HFFc6 (cell line): Measurements from ENCODE around the gene SETD1B. TPM values are rescaled to one million over a fixed set of nuclear protein-coding genes. Genes with fewer than 3 reads are reported as not detected.
"Not testable (repeated sequence)": the region's sequence is repeated elsewhere in the genome, so short reads cannot be mapped to it uniquely, and the experiment has no call there.

Source experiments
- DNase-seq: peaks from one replicate; pipeline ENCODE4 v3.0.0-alpha.2; 2018
- H3K27ac Mint-ChIP-seq: 2 replicates; pipeline ENCODE4 v1.8.0; 2020; ENCODE audit warnings: mild to moderate bottlenecking, mixed read lengths
- H3K27me3 Mint-ChIP-seq: 2 replicates; pipeline ENCODE4 v1.8.0; 2021; ENCODE audit warnings: mild to moderate bottlenecking, moderate library complexity, mixed read lengths; ENCODE audit not compliant: insufficient read depth
- H3K36me3 Mint-ChIP-seq: 2 replicates; pipeline ENCODE4 v1.8.0; 2021; ENCODE audit warnings: low read depth, mixed read lengths
- H3K4me1 Mint-ChIP-seq: 2 replicates; pipeline ENCODE4 v1.8.0; 2020; ENCODE audit warnings: low read depth, mixed read lengths
- H3K4me3 Mint-ChIP-seq: 2 replicates; pipeline ENCODE4 v1.8.0; 2020; ENCODE audit warnings: mild to moderate bottlenecking, moderate library complexity, mixed read lengths
- H3K9me3 Mint-ChIP-seq: 2 replicates; pipeline ENCODE4 v1.8.0; 2020; ENCODE audit warnings: mild to moderate bottlenecking, mixed read lengths
- CTCF ChIP-seq: fragments of 200-600 bp; sonication (generic); IDR thresholded peaks from 2 replicates; pipeline ENCODE4 v1.5.0; 2021; ENCODE audit warnings: antibody characterized with exemption, mild to moderate bottlenecking
- total RNA-seq, 6 experiments: library from RNA; stranded (reverse); fragmentation: NEBNext Ultra II Directional; extraction: Animal tissue kit (Norgen Biotek cat#: 25700); gene quantifications; 2 replicates in 1 of 6; 3 replicates in 5 of 6; pipeline ENCODE4 v1.2.3, GENCODE V29; 2021

The SETD1B gene
- total RNA-seq, 6 experiments from 2014 or later: 18.5 to 22.0 (median 20.9) TPM

GRCh38 chr12:121849665-121850064 is 45.9 kb downstream of the SETD1B start:
- Mint-ChIP-seq H3K9me3 (no peaks in the 10 kb centered on the region), H3K4me1 (no peaks in the 10 kb centered on the region), H3K27ac (no peak overlapping the region), H3K27me3 (peaks cover 5% of the 10 kb centered on the region; the same call in 1 of the 2 replicates), H3K4me3 (no peak overlapping the region), H3K36me3 (no peaks in the 10 kb centered on the region)
- TF ChIP-seq CTCF: 0 out of 2 replicates have a peak, but pooled peaks have one; percentile 15
- no peak for DNase-seq

- H3K36me3 Mint-ChIP-seq, H3K9me3 Mint-ChIP-seq, DNase-seq, H3K27ac Mint-ChIP-seq, H3K4me3 Mint-ChIP-seq, H3K4me1 Mint-ChIP-seq: not testable (repeated sequence)
- peaks cover 15% of the 10 kb centered on the region for H3K27me3 Mint-ChIP-seq
These were observed 48.6 kb downstream of the SETD1B start for GRCh38 chr12:121852392-121852791.

GRCh38 chr12:121857322-121858246 is 53.8 kb downstream of the SETD1B start:
- no peaks in the 10 kb centered on the region for H3K36me3 Mint-ChIP-seq
- H3K4me1 Mint-ChIP-seq: peaks cover 23% of the 10 kb centered on the region
- no peak overlapping the region for H3K4me3 Mint-ChIP-seq
- no peak for DNase-seq
- no peaks in the 10 kb centered on the region for H3K9me3 Mint-ChIP-seq
- TF ChIP-seq CTCF: no peak
- peaks cover 17% of the 10 kb centered on the region for H3K27me3 Mint-ChIP-seq
- no peak overlapping the region for H3K27ac Mint-ChIP-seq

GRCh38 chr12:121858318-121858661 is 54.5 kb downstream of the SETD1B start:
- H3K27me3 Mint-ChIP-seq: peaks cover 13% of the 10 kb centered on the region
- no peaks in the 10 kb centered on the region for H3K9me3 Mint-ChIP-seq
- no peak overlapping the region for H3K4me3 Mint-ChIP-seq
- H3K36me3 Mint-ChIP-seq: no peaks in the 10 kb centered on the region
- H3K4me1 Mint-ChIP-seq: peaks cover 26% of the 10 kb centered on the region
- DNase-seq: no peak
- no peak for TF ChIP-seq CTCF
- peak overlapping the region; percentile 72; the same call in 1 of the 2 replicates for H3K27ac Mint-ChIP-seq

GRCh38 chr12:121858662-121859572 is 55.1 kb downstream of the SETD1B start, which contains the start of gene HPD:
TSS of gene HPD (minus strand) at chr12:121858859. CDS start at chr12:121858823, 36 bp downstream.
- peak within 1 kb of the TSS; percentile 72 for H3K27ac Mint-ChIP-seq
- peaks cover 16% of the 10 kb centered on the region for H3K27me3 Mint-ChIP-seq
- H3K4me3 Mint-ChIP-seq: peak within 1 kb of the TSS; percentile 14; the same call in 1 of the 2 replicates
- peak; percentile 74 for DNase-seq
- peaks cover 28% of the 10 kb centered on the region for H3K4me1 Mint-ChIP-seq
- no peak for TF ChIP-seq CTCF
- H3K36me3 Mint-ChIP-seq: no peaks in the 10 kb centered on the region
- no peaks in the 10 kb centered on the region for H3K9me3 Mint-ChIP-seq
